Tibial artery (tissue), 4 donors: ENCODE data around the gene NT5DC2.

ENCODE experiments used
- DNase-seq, 2 donors: peaks; one replicate each; pipeline ENCODE4 v3.0.0-alpha.2; 2019
- H3K27ac ChIP-seq, 2 donors: fragments of 200-600 bp; sonication (generic) in 1 of 2; 1 replicate in 1 of 2; 2 replicates in 1 of 2; pipeline ENCODE4 v1.5.1; 2018 to 2019; ENCODE audit warnings: mild to moderate bottlenecking in 1 of 2
- H3K27me3 ChIP-seq, 2 donors: fragments of 200-600 bp; sonication (generic) in 1 of 2; one replicate each; pipeline versions ENCODE4 v1.5.1 to v1.6.0; 2016 to 2019
- H3K36me3 ChIP-seq, 3 donors: fragments of 200-600 bp; sonication (generic) in 2 of 3; one replicate each; pipeline ENCODE4 v1.5.1; 2016 to 2019; ENCODE audit warnings: mild to moderate bottlenecking in 2 of 3
- H3K4me1 ChIP-seq, 4 donors: fragments of 200-600 bp; sonication (generic) in 2 of 4; 1 replicate in 3 of 4; 2 replicates in 1 of 4; pipeline ENCODE4 v1.5.1; 2016 to 2019
- H3K4me3 ChIP-seq, 2 donors: fragments of 200-600 bp; sonication (generic) in 1 of 2; 1 replicate in 1 of 2; 2 replicates in 1 of 2; pipeline ENCODE4 v1.5.1; 2018 to 2019; ENCODE audit warnings: mild to moderate bottlenecking in 2 of 2
- H3K9me3 ChIP-seq, 3 donors: fragments of 200-600 bp; sonication (generic) in 1 of 3; one replicate each; pipeline ENCODE4 v1.5.1; 2016 to 2019
- CTCF ChIP-seq, 2 experiments: fragments of 200-600 bp in 1 of 2; fragments of 450-650 bp in 1 of 2; IDR thresholded peaks; one replicate each; pipeline ENCODE4 v1.5.1; 2017 to 2019; ENCODE audit warnings: antibody characterized with exemption in 2 of 2, mild to moderate bottlenecking in 1 of 2, moderate library complexity in 1 of 2
- intact Hi-C: fragments of 100-400 bp; cut with DNase I; formaldehyde crosslinking; loops from one replicate; pipeline ENCODE4 v1.15.0; 2023; ENCODE audit warnings: low total_unique reads

NT5DC2 gene

DNA sequence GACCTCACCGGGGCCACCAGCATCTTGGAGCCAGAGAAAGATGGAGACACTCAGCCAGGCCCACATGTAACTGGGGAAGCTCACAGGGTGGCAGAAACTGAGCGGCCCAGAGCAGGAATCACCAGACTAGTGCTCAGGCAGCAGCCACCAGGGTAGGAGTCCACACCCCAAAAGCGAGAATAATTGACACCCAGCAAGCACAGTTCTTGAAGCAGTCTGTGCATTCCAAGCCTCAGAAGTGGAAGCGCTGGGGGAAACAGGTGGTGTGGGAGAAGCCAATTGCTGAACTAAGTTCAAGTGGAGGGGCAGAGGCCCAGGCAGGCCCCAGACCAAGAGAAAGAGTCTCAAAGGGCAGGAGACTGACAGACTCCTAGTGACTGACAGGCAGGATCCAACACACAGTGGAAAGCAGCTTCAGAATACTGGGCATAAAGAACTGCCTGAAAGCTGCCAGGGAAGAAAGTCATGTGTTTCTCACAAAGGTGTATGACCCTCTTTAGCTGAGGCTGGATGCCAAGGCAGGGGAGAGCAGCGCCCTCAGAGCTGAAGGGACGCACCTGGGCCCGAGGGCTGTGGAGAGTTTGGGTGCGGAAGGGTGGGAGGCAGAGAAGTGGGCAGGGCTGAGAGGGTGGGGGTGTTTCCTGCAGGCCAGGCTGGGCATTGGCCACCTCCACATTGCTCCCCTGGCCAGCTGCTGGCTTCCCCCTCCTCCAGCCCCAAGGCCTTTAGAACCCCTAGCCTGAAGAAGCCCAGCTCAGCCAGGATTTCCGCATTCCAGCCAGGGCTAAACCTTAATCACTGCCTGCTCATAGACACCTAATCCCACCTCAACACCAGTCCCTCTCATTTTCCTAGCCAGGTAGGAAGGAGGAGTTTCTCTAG is 7.7 kb downstream of the NT5DC2 start:
- intact Hi-C loops: no loop called here
- DNase-seq: peak in 1 of 2 donors; percentile 64
- no peaks in the 10 kb centered on the region for H3K9me3 ChIP-seq
- no peak overlapping the region for H3K4me3 ChIP-seq
- H3K36me3 ChIP-seq: peaks cover 0 to 34% (median 27%) of the 10 kb centered on the region in 3 donors
- H3K4me1 ChIP-seq: peaks cover 0 to 54% (median 41%) of the 10 kb centered on the region in 4 donors
- no peaks in the 10 kb centered on the region for H3K27me3 ChIP-seq
- H3K27ac ChIP-seq: peak overlapping the region; percentile 74 to 92
- no peak for TF ChIP-seq CTCF (IDR thresholded peaks at IDR 0.05)

DNA sequence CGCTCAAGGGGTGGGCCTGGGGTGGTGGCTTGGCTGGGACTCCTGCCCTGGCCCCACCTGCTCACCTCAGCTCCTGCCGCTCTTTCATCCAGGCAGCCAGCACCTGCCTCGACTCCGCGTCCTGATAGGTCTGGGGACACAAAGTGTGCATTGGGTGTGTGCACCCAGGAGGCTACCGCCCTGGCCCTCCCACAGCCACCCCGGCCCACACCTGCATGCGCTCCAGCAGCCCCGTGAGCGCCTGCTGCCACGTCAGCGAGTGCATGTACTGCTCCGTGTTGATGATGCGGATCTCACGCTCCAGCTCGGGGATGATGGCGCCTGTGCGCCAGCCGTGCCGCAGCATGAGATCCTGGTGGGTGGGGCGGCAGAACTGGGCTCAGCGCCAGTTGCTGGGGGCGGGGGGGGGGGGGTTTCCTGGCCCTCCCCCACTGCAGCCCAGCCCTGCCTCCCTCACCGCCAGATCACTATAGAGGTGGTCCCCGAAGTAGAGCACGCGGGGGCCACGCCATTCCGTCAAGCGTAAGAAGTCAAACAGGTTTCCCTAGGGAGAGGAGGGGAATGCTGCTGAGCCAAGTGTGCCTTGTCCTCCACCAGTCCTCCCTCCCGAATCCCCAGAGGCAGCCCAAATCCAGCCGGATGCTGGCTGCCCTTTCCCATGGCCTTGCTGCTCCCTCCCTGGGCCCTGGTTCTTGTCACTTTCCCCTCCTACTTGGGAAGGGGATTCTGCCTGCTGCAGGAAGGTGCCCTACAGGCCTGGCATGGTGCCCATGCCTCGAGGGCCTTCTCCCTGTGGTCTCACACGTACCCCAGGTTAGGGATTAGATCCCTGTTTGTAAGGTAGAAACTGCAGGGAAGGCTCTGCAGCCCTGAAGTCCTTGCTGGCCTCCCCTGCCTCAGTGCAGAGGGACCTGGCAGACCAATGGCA is 8.6 kb downstream of the NT5DC2 start:
- no peaks in the 10 kb centered on the region for H3K9me3 ChIP-seq
- no peaks in the 10 kb centered on the region for H3K27me3 ChIP-seq
- H3K36me3 ChIP-seq: peaks cover 0 to 34% (median 27%) of the 10 kb centered on the region in 3 donors
- H3K27ac ChIP-seq: peak overlapping the region; percentile 74 to 92
- no peak for TF ChIP-seq CTCF (IDR thresholded peaks at IDR 0.05)
- H3K4me1 ChIP-seq: peaks cover 0 to 44% (median 33%) of the 10 kb centered on the region in 4 donors
- peak overlapping the region in 1 of 2 donors; percentile 36 for H3K4me3 ChIP-seq
- peak in 1 of 2 donors; percentile 92 for DNase-seq
- intact Hi-C loops: no loop called here

DNA sequence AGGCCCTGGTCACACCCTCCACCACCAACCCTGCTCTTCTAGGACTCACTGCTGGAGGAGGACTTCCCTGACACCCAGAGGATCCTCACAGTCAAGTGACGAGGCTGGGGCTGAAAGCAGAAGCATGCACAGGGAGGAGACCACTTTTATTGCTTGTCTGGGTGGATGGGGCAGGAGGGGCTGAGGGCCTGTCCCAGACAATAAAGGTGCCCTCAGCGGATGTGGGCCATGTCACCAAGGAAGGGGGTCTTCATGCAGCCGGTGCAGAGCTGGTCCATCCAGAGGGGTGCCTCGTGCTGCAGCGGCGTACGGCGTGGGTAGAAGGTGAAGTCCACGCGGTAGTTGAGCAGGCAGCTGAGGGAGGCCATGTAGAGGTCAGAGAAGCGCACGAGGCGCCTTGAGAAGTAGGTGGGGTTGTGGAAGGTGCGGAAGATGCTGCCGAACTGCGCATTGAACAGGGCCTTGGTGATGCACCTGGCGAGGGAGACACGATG is 9.4 kb downstream of the NT5DC2 start:
- Histone ChIP-seq H3K4me3 (peak overlapping the region in 1 of 2 donors; percentile 36), H3K36me3 (peaks cover 0 to 34% (median 27%) of the 10 kb centered on the region in 3 donors), H3K27me3 (no peaks in the 10 kb centered on the region), H3K27ac (peak overlapping the region; percentile 74 to 92), H3K4me1 (peaks cover 0 to 37% (median 26%) of the 10 kb centered on the region in 4 donors), H3K9me3 (no peaks in the 10 kb centered on the region)
- no peak for TF ChIP-seq CTCF (IDR thresholded peaks at IDR 0.05)
- DNase-seq: no peak
- intact Hi-C loops: no loop called here

DNA sequence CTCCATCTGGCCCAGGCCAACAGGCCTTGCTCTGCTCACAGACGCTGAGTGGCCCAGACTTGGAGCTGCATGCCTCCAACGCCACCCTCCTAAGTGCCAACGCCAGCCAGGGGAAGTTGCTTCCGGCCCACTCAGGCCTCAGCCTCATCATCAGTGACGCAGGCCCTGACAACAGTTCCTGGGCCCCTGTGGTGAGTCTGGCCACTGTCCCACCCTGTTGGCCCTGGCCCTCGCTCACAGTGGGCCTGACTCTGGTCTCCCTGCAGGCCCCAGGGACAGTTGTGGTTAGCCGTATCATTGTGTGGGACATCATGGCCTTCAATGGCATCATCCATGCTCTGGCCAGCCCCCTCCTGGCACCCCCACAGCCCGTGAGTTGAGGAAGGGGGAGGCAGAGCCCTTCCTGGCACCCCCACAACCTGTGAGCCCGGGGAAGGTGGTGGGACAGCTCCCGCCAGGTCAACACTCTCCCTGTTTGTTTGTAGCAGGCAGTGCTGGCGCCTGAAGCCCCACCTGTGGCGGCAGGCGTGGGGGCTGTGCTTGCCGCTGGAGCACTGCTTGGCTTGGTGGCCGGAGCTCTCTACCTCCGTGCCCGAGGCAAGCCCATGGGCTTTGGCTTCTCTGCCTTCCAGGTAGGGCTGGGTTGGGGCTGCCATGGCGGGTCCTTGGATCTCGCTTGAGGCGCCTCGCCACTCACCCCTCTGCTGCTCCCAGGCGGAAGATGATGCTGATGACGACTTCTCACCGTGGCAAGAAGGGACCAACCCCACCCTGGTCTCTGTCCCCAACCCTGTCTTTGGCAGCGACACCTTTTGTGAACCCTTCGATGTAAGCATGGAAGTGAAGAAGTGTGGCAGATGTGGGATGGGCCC is 10.0 kb downstream of the NT5DC2 start:
- Histone ChIP-seq H3K36me3 (peaks cover 0 to 30% (median 27%) of the 10 kb centered on the region in 3 donors), H3K4me1 (peaks cover 0 to 39% (median 28%) of the 10 kb centered on the region in 4 donors)
- peak in 1 of 2 donors; percentile 64 for DNase-seq

More for the DNA sequence above, 10.0 kb downstream of the NT5DC2 start:
- peak overlapping the region in 1 of 2 donors; percentile 92 for H3K27ac ChIP-seq
- no peaks in the 10 kb centered on the region for H3K27me3 ChIP-seq
- intact Hi-C loops: no loop called here
- no peak overlapping the region for H3K4me3 ChIP-seq
- no peaks in the 10 kb centered on the region for H3K9me3 ChIP-seq
- no peak for TF ChIP-seq CTCF (IDR thresholded peaks at IDR 0.05)
